Measurements from ENCODE around the gene ZCWPW2. TPM values are rescaled to one million over a fixed set of nuclear protein-coding genes. Genes with fewer than 3 reads are reported as not detected.

Gene ZCWPW2
- total RNA-seq, 4 donors from 2014 or later: 0.25 to 0.74 TPM; not detected in 2

DNA sequence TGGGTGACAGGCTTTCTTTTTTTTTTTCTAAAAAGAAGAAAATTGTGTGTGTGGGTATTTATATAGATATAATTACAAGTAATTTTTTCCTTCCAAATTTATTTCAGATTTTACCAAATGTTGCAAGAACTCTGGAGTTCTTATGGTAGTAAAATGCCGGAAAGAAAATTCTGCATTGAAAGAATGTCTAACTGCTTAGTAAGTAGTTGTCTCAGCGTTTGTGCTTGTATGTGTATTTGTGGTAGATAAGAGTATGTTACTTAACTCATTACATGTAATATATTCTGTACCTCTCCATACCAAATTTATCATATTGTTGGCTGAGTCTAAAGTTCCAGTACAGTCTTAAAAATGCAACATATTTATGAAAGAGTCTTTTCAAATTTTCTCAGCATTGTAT lies 32.3 kb upstream of the ZCWPW2 start:
- ATAC-seq (ENCODE audit: low FRiP score) (no peak), DNase-seq (ENCODE audit: low spot score) (no peak)
- TF ChIP-seq, protein P1, sequence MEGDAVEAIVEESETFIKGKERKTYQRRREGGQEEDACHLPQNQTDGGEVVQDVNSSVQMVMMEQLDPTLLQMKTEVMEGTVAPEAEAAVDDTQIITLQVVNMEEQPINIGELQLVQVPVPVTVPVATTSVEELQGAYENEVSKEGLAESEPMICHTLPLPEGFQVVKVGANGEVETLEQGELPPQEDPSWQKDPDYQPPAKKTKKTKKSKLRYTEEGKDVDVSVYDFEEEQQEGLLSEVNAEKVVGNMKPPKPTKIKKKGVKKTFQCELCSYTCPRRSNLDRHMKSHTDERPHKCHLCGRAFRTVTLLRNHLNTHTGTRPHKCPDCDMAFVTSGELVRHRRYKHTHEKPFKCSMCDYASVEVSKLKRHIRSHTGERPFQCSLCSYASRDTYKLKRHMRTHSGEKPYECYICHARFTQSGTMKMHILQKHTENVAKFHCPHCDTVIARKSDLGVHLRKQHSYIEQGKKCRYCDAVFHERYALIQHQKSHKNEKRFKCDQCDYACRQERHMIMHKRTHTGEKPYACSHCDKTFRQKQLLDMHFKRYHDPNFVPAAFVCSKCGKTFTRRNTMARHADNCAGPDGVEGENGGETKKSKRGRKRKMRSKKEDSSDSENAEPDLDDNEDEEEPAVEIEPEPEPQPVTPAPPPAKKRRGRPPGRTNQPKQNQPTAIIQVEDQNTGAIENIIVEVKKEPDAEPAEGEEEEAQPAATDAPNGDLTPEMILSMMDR (IDR thresholded peaks at IDR 0.05): no peak

DNA sequence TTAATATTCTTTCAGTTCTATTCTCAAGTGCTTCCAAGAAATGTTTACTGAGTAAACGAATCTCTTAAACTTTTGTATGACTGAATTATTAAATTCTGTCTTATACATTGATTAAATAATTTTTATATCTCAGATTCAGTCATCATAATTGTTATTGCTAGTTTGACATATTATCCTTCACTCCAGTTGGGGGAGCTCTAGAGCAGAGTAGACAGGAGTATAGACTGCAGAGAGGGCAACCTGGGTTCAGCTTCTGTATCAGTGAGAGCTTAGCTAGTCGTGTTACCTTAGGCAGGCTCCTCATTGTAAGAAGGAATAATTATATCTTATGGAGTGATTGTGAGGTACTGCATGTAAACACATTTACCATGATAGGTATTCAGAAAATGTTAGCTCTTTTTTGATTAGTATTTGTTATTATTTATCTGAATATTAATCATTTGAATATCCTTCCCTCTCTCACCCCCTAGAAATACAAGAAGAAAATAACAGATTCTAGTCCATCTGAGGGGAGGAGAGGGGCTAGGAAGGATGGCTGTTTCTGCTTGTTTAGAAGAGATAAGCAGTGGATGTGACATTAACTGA lies 31.0 kb upstream of the ZCWPW2 start:
- ATAC-seq (ENCODE audit: low FRiP score): no peak
- no peak for DNase-seq (ENCODE audit: low spot score)
- TF ChIP-seq, protein P1 (IDR thresholded peaks at IDR 0.05): no peak

DNA sequence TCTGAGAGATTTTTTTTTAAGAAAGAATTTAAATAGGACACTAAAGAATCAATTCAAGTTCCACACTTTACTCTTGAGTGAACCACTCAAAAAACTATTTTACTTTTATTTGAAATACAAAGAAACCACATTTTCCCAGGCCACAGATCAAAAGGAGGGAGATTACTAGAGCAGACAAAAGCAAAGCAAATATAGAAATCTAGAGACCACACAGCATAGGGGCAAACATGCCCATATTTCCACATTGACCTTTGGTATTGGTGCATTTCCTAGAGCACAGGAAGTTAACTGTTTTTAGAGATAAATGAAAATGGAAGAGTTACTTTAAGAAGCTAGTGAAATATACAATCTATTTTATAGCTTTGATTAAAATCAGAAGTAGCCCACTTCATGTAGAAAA lies 27.5 kb upstream of the ZCWPW2 start:
- DNase-seq (ENCODE audit: low spot score): no peak
- TF ChIP-seq, protein P1 (IDR thresholded peaks at IDR 0.05): no peak
- ATAC-seq (ENCODE audit: low FRiP score): no peak

DNA sequence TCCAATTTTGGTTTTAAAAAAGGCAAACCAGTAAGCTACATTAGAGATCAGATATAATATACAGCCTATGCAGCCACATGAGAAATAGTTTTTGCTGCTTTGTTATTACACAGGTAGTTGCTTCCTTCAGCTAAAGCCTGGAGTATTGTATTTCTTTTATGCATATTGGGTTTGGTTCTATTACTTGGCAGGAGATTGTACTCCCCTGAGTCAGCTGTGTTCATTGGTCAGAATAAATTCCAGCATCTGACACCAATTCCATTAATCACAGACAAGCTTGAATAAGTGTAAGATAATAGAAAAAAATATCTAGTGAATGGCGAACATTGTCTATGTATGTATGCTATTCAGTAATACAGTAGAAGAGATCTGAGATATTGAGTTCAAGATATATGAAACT lies 26.1 kb upstream of the ZCWPW2 start:
- no peak for DNase-seq (ENCODE audit: low spot score)
- TF ChIP-seq, protein P1 (IDR thresholded peaks at IDR 0.05): no peak
- ATAC-seq (ENCODE audit: low FRiP score): no peak

DNA sequence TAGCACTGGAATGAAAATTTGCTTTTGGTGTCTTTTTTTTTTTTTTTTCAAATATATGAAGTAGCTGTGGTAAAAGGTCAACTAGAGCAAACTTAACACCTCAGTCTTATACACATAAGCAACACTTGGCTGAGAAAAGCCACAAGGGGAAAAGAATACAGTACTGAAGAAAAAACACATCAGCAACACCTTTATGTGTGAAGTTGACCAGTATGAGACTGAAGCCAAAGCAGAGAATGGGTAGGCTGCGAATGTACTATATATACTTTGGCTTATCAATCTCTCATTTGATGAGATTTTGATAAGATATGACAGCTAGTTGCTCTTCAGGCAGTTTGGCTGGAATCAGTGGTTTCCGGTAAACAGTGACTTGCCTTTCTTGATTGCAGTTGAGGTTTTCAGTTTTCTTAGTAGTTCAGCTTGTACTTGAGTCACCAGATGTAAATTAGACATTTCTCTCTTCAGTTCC lies 22.0 kb upstream of the ZCWPW2 start:
- TF ChIP-seq, protein P1 (IDR thresholded peaks at IDR 0.05): no peak
- ATAC-seq (ENCODE audit: low FRiP score) (no peak), DNase-seq (ENCODE audit: low spot score) (no peak)

DNA sequence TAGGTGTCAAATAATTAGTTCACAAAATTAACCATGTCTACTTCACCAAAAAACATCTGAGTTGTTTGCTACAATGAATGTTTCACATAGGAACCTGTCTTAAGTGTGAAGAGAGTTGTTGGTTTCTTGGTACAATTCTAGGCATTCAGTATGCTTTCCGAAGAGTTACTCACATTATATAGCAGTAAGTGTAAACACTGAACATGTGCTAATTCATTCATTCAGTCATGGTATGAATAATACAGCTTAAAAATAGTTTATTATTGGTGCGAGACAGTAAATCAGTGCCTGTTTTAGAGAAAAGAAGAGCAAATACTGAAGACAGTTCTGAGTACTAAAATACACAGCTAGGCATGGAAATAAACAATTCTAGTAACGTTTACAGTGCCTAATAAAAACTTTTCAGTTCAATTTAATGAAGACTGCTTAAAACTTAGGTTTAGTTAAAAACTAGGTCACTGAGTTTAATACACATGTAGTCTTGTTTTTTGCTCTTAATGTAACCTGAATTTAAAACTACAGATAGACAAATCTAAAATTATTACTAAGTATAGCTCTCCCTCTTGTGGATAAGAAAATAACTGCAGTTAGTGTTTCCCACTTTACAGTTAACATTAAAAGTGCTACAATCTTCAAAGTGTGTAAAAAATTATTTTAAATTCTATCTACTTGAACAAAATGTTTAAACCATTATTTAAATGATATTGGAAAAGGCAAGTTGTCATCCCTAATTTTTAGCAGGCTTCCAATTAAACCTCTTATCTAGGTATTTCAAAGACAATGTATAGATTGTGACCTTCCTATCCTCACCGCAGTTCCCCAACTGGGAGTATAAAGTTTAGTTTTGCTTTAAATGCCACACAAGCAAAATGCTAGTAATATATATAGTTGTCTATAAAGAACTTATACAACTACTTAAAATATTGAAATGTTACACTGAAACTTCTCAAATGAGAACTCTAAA lies 20.1 kb upstream of the ZCWPW2 start:
- no peak for DNase-seq (ENCODE audit: low spot score)
- ATAC-seq (ENCODE audit: low FRiP score): no peak
- TF ChIP-seq, protein P1 (IDR thresholded peaks at IDR 0.05): no peak
